Mucosa of stomach (tissue), 1 donor: ENCODE results near the gene TRPM3.

Experiments
- H3K27me3 ChIP-seq: one replicate; pipeline ENCODE4 v1.7.0; 2013; ENCODE audit warnings: mild to moderate bottlenecking, low read length; ENCODE audit not compliant: control insufficient read depth, insufficient read depth
- H3K36me3 ChIP-seq: one replicate; pipeline ENCODE4 v1.7.0; 2013; ENCODE audit warnings: low read length; ENCODE audit not compliant: control insufficient read depth, insufficient read depth
- H3K4me1 ChIP-seq: one replicate; pipeline ENCODE4 v1.7.0; 2013; ENCODE audit warnings: mild to moderate bottlenecking, low read length; ENCODE audit not compliant: control insufficient read depth, insufficient read depth
- H3K4me3 ChIP-seq: one replicate; pipeline ENCODE4 v1.7.0; 2013; ENCODE audit warnings: low read length
- H3K9ac ChIP-seq: one replicate; pipeline ENCODE4 v1.7.0; 2013; ENCODE audit warnings: mild to moderate bottlenecking, low read length, moderate library complexity
- H3K9me3 ChIP-seq: one replicate; pipeline ENCODE4 v1.7.0; 2013; ENCODE audit warnings: mild to moderate bottlenecking, low read length, moderate library complexity; ENCODE audit not compliant: control insufficient read depth
- donor health status: Pancreatic carcinoma.

Gene TRPM3

DNA sequence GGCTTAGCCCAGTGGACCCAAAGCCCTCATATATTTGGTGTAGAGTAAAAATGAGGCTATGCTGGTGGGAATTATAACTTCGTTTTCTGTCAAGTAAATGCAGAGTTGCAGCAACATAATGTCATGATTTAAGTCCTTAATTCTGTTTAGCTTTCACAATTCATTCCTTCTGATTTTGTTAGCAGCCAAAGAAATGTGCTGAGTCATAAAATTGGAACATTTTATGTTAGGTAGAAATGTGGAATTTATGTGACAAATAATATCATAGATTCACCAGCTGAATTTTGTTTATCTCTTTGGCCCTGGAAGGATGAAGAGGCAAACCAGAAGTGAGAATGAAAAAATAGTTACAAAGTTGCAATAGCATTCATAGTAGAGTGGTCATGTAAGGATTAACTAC lies 247.0 kb downstream of the TRPM3 start:
- Histone ChIP-seq H3K4me1 (no peaks in the 10 kb centered on the region), H3K9me3 (no peaks in the 10 kb centered on the region), H3K4me3 (no peak overlapping the region), H3K36me3 (no peaks in the 10 kb centered on the region), H3K27me3 (no peaks in the 10 kb centered on the region), H3K9ac (no peak overlapping the region)

- Histone ChIP-seq H3K9me3 (no peaks in the 10 kb centered on the region), H3K4me1 (no peaks in the 10 kb centered on the region), H3K4me3 (no peak overlapping the region), H3K27me3 (no peaks in the 10 kb centered on the region), H3K36me3 (no peaks in the 10 kb centered on the region), H3K9ac (no peak overlapping the region)
Observed at GRCh38 chr9:70873506-70873905, 247.9 kb downstream of the TRPM3 start.

GRCh38 chr9:70868661-70869652 lies 252.5 kb downstream of the TRPM3 start:
- H3K4me1 ChIP-seq: no peaks in the 10 kb centered on the region
- H3K27me3 ChIP-seq: no peaks in the 10 kb centered on the region
- H3K9me3 ChIP-seq: no peaks in the 10 kb centered on the region
- peak overlapping the region; percentile 21 for H3K4me3 ChIP-seq
- H3K9ac ChIP-seq: peak overlapping the region; percentile 52
- H3K36me3 ChIP-seq: no peaks in the 10 kb centered on the region

DNA sequence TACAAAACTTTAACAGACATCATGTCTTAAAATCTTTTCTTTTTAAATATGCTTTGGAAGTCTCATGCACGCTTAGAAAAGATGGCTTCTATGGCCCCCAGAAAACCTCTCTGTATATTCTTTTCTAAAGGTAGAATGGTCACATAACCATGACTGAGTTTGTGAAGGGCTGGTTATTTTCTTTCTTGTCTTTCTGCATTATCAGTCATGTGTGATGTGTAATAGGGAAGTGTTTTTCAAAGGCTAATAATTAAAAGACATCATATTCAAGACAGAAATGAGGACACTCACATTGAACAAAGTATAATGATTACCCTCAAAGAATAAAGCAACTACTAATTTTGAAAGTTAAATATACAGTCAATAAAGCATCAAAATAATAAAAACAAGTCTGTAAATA lies 253.4 kb downstream of the TRPM3 start:
- H3K36me3 ChIP-seq: no peaks in the 10 kb centered on the region
- H3K9me3 ChIP-seq: no peaks in the 10 kb centered on the region
- no peaks in the 10 kb centered on the region for H3K27me3 ChIP-seq
- H3K4me1 ChIP-seq: no peaks in the 10 kb centered on the region
- H3K9ac ChIP-seq: no peak overlapping the region
- no peak overlapping the region for H3K4me3 ChIP-seq

GRCh38 chr9:70865471-70865870 lies 255.9 kb downstream of the TRPM3 start:
- H3K4me3 ChIP-seq: no peak overlapping the region
- no peaks in the 10 kb centered on the region for H3K27me3 ChIP-seq
- no peaks in the 10 kb centered on the region for H3K36me3 ChIP-seq
- H3K4me1 ChIP-seq: no peaks in the 10 kb centered on the region
- no peaks in the 10 kb centered on the region for H3K9me3 ChIP-seq
- H3K9ac ChIP-seq: no peak overlapping the region

- Histone ChIP-seq H3K36me3 (no peaks in the 10 kb centered on the region), H3K9ac (no peak overlapping the region), H3K9me3 (no peaks in the 10 kb centered on the region), H3K4me3 (no peak overlapping the region), H3K27me3 (no peaks in the 10 kb centered on the region), H3K4me1 (no peaks in the 10 kb centered on the region)
Observed at GRCh38 chr9:70861797-70862196, 259.6 kb downstream of the TRPM3 start.

DNA sequence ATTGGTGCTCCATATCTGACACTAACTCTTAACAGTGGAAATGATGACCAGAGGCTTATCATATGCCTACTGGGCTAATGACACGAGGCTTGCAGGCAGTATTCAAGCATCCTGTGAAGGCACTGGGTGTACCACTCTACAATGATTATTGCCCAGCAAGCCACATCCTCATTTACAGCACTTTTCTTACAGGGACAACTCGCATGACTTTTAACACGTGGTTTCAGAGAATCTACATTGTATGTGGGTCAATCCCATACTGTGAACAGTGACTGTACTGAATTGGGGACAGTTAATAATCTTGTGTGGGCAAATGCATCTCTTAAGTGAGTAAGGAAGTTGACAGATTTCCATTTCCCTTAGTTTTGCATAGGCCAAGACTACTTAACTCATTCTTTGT lies 260.0 kb downstream of the TRPM3 start:
- Histone ChIP-seq H3K27me3 (no peaks in the 10 kb centered on the region), H3K9ac (no peak overlapping the region), H3K4me3 (no peak overlapping the region), H3K4me1 (no peaks in the 10 kb centered on the region), H3K36me3 (no peaks in the 10 kb centered on the region), H3K9me3 (no peaks in the 10 kb centered on the region)

DNA sequence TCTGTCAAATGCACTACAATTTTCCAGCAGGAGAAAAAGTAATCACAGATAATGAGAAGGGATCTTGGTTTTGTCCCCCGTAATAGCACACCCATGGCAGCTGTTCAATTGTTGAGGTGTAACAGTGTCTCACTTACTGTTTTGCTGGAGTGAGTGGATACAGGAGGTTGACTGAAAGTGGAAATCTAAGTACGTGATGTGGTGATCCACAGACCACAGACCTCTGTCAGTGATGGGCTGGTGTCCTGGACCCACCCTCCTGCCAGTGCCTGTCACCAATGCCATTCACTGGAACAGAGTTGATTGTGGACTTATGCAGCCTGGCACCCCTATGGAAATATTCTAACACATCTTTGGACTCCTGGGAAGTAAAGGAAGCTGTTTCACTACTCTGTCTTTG lies 261.7 kb downstream of the TRPM3 start:
- Histone ChIP-seq H3K9me3 (no peaks in the 10 kb centered on the region), H3K4me1 (no peaks in the 10 kb centered on the region), H3K36me3 (no peaks in the 10 kb centered on the region), H3K4me3 (no peak overlapping the region), H3K9ac (no peak overlapping the region), H3K27me3 (no peaks in the 10 kb centered on the region)

- Histone ChIP-seq H3K9me3 (no peaks in the 10 kb centered on the region), H3K27me3 (no peaks in the 10 kb centered on the region), H3K4me1 (no peaks in the 10 kb centered on the region), H3K9ac (no peak overlapping the region), H3K4me3 (no peak overlapping the region), H3K36me3 (no peaks in the 10 kb centered on the region)
Observed at GRCh38 chr9:70856411-70856810, 265.0 kb downstream of the TRPM3 start.

DNA sequence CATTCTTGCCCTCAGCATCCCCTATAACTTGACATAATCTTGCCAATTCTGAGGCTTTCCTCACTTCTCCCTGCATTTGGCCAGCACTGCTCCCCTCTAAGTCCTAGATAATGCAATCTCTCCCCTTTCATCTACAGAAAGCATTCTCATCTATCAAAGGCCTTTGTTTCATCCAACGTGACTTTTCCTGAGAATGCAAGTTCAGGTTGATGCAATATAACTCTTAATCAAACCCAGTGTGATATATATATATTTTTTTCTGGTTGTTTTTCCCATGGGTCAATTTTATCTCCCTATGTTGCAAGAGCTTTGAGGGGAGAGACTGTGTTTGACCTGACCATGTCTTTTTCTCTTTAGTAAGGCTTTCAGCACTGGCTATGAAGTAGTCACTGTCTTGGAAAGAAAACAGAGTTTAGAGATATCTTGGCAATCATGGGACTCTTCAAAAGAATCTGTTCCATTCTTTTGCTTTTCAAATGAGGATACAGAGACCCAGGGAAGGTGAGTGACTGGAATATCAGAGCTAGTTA lies 268.6 kb downstream of the TRPM3 start:
- Histone ChIP-seq H3K9ac (no peak overlapping the region), H3K4me1 (no peaks in the 10 kb centered on the region), H3K27me3 (no peaks in the 10 kb centered on the region), H3K4me3 (no peak overlapping the region), H3K36me3 (no peaks in the 10 kb centered on the region), H3K9me3 (no peaks in the 10 kb centered on the region)

DNA sequence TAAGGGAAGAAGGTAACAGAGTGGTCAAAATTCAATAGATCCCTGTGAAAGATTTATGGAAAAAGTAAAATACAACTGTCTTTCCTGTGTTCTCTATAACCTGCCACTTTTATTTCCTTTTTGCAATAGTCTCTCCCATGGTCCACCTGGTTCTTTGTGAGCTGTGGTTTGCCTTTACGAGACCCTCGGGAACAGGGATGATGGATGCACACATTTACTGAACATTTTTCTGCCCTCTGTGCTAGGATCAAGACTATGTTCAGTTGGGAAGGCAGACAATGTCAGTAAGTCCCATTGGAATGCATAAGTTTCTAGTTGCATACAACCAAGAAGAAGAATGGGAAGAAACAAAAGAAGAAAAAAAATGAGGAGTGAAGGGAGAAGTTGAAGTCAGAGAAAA lies 281.2 kb downstream of the TRPM3 start:
- Histone ChIP-seq H3K4me3 (no peak overlapping the region), H3K9ac (no peak overlapping the region), H3K9me3 (no peaks in the 10 kb centered on the region), H3K4me1 (no peaks in the 10 kb centered on the region), H3K27me3 (no peaks in the 10 kb centered on the region), H3K36me3 (no peaks in the 10 kb centered on the region)

DNA sequence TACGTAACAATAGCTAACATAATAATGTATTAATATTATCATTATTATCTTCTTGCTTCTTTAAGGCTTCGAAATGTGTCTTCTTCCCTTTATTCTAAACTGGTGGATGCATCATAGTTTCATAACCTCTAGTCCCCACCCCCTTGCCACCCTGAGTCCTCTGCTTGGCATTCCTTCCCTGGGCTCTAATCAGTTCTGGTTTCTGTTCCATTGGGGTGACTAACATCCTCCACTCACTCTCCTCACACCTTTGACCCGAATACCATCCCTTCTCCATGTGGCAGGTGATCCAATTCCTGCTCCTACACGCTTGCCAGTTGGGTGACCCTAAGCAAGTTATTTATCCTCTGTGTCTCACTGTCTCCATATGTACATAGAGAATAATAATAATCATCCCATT lies 286.1 kb downstream of the TRPM3 start:
- H3K36me3 ChIP-seq: no peaks in the 10 kb centered on the region
- no peak overlapping the region for H3K4me3 ChIP-seq
- no peaks in the 10 kb centered on the region for H3K9me3 ChIP-seq
- H3K9ac ChIP-seq: no peak overlapping the region
- no peaks in the 10 kb centered on the region for H3K27me3 ChIP-seq
- no peaks in the 10 kb centered on the region for H3K4me1 ChIP-seq
